ENCODE data around the gene C1orf226. TPM values are rescaled to one million over a fixed set of nuclear protein-coding genes. Genes with fewer than 3 reads are reported as not detected.
"Not testable (repeated sequence)": the region's sequence is repeated elsewhere in the genome, so short reads cannot be mapped to it uniquely, and the experiment has no call there.

The C1orf226 gene
- polyA plus RNA-seq, 4 donors = 4.8 to 22.8 (median 17.9) TPM

- DNase-seq (ENCODE audit: low read depth in 4 of 4, low spot score in 3 of 4) = no peak
These were observed 19.3 kb downstream of the C1orf226 start for GRCh38 chr1:162400790-162401355.

DNA sequence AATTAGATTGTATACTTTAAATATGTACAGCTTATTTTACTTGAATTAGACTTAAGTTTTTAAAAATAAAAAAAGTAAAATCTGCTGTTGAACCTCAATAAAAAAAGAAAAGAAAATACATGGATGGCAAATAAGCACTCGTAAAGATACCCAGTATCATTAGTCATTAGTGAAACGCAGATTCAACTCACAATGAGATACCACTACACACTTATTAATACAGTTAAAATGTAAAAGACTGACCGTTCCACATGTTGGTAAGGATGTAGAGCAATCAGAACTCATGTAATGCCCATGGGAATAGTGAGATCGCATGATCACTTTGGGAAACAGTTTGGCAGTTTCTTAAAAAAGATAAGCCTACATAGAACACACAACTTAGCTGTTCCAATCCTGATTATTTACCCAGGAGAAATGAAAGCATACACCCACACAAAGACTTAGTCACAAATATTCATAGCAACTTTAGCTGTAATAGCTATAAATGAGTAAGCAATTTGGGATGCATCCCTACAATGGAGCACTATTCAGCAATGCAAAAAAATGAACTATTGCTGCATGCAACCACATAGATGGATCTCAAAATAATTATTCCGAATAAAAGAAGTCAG lies 23.1 kb downstream of the C1orf226 start:
- no peak for DNase-seq (ENCODE audit: low read depth in 4 of 4, low spot score in 3 of 4)

- no peak for DNase-seq (ENCODE audit: low read depth in 4 of 4, low spot score in 3 of 4)
These were observed 24.3 kb downstream of the C1orf226 start for GRCh38 chr1:162405800-162406199.

- no peak for DNase-seq (ENCODE audit: low read depth in 4 of 4, low spot score in 3 of 4)
These were observed 25.3 kb downstream of the C1orf226 start for GRCh38 chr1:162406811-162407210.

GRCh38 chr1:162407539-162407938 lies 26.0 kb downstream of the C1orf226 start:
- no peak for DNase-seq (ENCODE audit: low read depth in 4 of 4, low spot score in 3 of 4)

GRCh38 chr1:162412002-162412401 lies 30.5 kb downstream of the C1orf226 start, which contains the start of gene SH2D1B:
Gene SH2D1B (minus strand): TSS chr1:162412136. CDS start chr1:162412016, 120 bp downstream.
- no peak for DNase-seq (ENCODE audit: low read depth in 4 of 4, low spot score in 3 of 4)

- no peak for DNase-seq (ENCODE audit: low read depth in 4 of 4, low spot score in 3 of 4)
These were observed 34.7 kb downstream of the C1orf226 start for GRCh38 chr1:162416215-162416614.

- no peak for DNase-seq (ENCODE audit: low read depth in 4 of 4, low spot score in 3 of 4)
These were observed 35.4 kb downstream of the C1orf226 start for GRCh38 chr1:162416909-162417308.

DNA sequence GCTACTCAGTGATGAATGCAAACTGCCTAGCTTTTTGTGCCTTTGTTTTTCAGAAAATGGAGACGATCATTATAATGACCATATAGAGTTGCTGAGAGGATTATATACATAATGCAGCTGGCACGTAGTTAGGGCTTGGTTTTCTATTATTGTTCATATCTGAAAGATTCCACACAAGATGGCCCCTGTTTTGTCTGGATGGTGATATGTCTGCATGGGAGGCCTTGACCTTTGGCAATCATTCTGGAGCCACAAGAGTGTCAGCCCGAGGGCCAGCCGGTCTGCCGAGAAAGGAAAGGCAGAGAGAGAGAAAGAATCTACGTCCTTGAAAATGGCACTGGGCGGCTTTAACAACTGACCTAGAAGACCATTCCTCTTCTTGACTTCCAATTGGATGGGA lies 36.1 kb downstream of the C1orf226 start:
- DNase-seq (ENCODE audit: low read depth in 4 of 4, low spot score in 3 of 4) = no peak

DNA sequence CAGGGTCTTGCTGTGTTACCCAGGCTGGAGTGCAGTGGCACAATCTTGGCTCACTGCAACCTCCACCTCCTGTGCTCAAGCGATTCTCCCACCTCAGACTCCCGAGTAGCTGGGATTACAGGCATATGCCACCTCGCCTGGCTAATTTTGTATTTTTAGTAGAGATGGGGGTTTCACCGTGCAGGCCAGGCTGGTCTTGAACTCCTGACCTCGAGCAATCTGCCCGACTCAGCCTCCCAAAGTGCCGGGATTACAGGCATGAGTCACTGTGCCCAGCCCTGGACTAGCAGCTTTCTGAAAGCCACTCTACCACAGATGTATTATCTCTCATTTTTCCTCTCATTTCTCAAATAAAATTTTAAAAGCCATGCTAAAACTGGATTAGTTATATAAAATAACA lies 37.1 kb downstream of the C1orf226 start:
- not testable (repeated sequence) for DNase-seq (ENCODE audit: low read depth in 4 of 4, low spot score in 3 of 4)

DNA sequence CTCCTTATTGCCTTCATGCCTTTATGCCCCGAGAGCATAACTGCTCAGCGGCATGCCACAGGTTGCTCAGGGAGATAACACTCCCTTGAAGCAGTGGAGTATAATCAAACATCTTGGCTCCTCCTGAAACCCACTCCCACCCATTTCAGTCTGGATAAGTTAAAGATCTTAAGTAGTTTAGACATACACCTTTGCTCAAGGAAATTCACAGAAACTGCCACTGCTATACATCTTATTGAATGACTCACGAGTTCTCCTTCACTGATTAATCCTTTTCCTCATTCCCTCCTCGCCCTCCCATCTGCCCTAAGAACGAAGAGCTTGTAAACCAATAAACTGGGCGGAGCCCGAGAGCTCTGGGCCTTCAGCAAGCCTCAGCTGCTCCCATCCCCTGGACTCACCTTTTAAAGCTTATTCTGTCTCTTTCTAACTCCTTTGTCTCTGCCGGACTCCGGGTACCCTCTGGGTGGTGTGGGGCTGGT lies 38.0 kb downstream of the C1orf226 start:
- DNase-seq (ENCODE audit: low read depth in 4 of 4, low spot score in 3 of 4) = not testable (repeated sequence)

DNA sequence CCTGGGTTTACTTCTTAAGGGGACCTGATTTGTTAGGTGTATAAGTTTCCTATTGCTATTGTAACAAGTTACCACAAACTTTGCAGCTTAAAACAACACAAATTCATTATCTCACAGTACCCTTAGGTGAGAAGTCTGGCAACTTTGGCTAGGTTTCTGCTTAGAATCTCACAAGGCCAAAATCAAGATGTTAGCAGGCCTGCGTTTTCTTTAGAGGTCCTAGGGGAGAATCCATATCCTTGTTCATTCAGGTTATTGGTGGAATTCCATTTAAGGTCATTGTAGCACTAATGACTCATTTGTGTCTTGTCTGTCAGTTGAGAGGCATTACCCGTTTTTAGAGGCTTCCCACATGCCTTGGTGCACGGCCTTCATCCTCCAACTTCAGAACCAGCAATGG lies 38.6 kb downstream of the C1orf226 start:
- no peak for DNase-seq (ENCODE audit: low read depth in 4 of 4, low spot score in 3 of 4)

DNA sequence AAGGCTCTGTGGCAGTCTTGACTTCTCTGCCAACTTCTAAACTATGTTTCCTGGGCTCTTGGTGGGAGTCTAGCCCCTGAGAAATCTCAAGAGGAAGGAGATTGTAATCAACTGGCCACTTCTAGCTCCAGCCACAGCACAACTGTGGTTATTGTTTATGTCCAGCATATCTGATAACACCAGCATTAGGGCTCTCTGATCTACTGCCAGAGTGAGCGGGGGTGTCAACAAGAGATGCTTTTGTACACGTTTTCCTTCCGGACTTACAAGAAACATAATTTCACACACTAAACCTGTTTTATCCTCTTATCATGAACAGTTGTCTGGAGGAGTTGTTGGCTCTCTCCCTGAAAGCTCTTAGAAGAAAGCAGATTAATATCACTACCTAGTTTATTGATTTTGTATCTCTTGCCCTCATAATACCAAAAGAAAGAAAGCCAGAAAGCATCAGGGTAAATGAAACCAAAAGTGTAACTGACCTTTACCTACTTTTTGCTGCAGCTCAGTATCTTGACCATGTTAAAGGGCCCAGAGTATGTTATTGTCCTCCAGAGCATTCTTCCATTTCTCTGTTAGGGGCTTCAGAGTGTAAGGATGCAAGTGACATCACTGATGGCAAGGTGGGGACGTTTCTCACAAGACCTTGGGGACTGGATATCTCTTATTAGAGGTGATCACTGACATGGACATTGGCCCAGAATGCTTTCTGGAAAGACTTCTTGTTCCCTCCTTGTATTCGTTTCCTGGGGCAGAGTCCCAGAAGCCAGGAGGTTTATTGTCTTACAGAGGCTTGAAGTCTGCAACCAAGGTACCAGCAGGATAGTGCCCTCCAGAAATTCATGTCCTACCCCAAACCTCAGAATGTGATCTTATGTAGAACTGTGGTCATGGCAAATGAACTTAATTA lies 40.0 kb downstream of the C1orf226 start:
- no peak for DNase-seq (ENCODE audit: low read depth in 4 of 4, low spot score in 3 of 4)

DNA sequence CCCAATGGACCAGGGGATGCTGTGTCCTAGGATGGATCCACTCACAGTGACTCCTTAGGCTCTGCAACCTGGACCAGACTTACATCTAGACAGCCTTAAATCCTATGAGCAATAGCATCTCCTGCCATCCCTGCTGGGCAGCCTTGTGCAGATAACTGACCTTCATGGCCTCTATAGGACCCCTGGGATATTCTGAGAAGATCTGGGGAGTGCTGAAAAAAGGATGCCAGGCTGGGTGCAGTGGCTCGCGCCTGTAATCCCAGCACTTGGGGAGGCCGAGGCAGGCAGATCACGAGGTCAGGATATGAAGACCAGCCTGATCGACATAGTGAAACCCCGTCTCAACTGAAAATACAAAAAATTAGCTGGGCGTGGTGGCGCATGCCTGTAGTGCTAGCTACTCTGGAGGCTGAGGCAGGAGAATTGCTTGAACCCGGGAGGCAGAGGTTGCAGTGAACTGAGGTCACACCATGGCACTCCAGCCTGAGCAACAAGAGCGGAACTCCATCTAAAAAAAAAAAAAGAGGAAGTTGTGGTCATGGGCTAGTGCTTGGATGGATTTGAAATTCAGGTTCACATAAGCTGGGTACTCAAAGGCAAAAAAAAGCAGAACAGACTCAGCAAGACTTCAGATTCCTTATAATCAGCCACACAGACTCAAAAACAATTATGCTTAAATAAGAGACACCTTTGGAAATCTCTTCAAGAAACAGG lies 41.3 kb downstream of the C1orf226 start:
- DNase-seq (ENCODE audit: low read depth in 4 of 4, low spot score in 3 of 4) = no peak

- no peak for DNase-seq (ENCODE audit: low read depth in 4 of 4, low spot score in 3 of 4)
These were observed 49.1 kb downstream of the C1orf226 start for GRCh38 chr1:162430583-162430982.

DNA sequence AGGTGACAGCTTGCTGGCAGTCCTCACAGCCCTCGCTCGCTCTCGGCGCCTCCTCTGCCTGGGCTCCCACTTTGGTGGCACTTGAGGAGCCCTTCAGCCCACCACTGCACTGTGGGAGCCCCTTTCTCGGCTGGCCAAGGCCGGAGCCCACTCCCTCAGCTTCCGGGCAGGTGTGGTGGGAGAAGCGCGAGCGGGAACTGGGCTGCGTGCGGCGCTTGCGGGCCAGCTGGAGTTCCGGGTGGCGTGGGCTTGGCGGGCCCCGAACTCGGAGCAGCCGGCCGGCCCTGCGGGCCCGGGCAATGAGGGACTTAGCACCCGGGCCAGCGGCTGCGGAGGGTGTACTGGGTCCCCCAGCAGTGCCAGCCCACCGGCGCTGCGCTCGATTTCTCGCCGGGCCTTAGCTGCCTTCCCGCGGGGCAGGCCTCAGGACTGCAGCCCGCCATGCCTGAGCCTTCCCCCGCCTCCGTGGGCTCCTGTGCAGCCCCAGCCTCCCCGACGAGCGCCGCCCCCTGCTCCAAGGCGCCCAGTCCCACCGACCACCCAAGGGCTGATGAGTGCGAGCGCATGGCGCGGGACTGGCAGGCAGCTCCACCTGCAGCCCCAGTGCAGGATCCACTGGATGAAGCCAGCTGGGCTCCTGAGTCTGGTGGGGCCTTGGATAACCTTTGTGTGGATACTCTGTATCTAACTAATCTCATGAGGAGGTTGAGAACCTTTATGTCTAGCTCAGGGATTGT lies 51.6 kb downstream of the C1orf226 start:
- not testable (repeated sequence) for DNase-seq (ENCODE audit: low read depth in 4 of 4, low spot score in 3 of 4)
